ENCODE results near the gene PARD3B. TPM values are rescaled to one million over a fixed set of nuclear protein-coding genes. Genes with fewer than 3 reads are reported as not detected.
A peak's percentile ranks its signal among the peaks of the same experiment; 100 is the strongest.

The PARD3B gene
- total RNA-seq, 1 donor from 2014 or later, result 6.5 TPM

GRCh38 chr2:204615456-204615855 lies 70.2 kb downstream of the PARD3B start:
- Histone ChIP-seq H3K4me3 (ENCODE audit: low read depth, low read length) (no peak overlapping the region), H3K27me3 (ENCODE audit: control insufficient read depth, insufficient read depth, low read length) (no peaks in the 10 kb centered on the region), H3K36me3 (ENCODE audit: control insufficient read depth, insufficient read depth, low read length) (no peaks in the 10 kb centered on the region)
- TF ChIP-seq, protein P1, sequence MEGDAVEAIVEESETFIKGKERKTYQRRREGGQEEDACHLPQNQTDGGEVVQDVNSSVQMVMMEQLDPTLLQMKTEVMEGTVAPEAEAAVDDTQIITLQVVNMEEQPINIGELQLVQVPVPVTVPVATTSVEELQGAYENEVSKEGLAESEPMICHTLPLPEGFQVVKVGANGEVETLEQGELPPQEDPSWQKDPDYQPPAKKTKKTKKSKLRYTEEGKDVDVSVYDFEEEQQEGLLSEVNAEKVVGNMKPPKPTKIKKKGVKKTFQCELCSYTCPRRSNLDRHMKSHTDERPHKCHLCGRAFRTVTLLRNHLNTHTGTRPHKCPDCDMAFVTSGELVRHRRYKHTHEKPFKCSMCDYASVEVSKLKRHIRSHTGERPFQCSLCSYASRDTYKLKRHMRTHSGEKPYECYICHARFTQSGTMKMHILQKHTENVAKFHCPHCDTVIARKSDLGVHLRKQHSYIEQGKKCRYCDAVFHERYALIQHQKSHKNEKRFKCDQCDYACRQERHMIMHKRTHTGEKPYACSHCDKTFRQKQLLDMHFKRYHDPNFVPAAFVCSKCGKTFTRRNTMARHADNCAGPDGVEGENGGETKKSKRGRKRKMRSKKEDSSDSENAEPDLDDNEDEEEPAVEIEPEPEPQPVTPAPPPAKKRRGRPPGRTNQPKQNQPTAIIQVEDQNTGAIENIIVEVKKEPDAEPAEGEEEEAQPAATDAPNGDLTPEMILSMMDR (IDR thresholded peaks at IDR 0.05; ENCODE audit: insufficient read depth, low read length, poor library complexity, severe bottlenecking), result no peak
- no peak for DNase-seq (ENCODE audit: low read depth)

- H3K36me3 ChIP-seq (ENCODE audit: control insufficient read depth, insufficient read depth, low read length), result no peaks in the 10 kb centered on the region
- no peak overlapping the region for H3K4me3 ChIP-seq (ENCODE audit: low read depth, low read length)
- no peak for DNase-seq (ENCODE audit: low read depth)
- TF ChIP-seq, protein P1 (IDR thresholded peaks at IDR 0.05; ENCODE audit: insufficient read depth, low read length, poor library complexity, severe bottlenecking), result peak; percentile 35
- H3K27me3 ChIP-seq (ENCODE audit: control insufficient read depth, insufficient read depth, low read length), result no peaks in the 10 kb centered on the region
Observed at GRCh38 chr2:204625135-204625534, 79.9 kb downstream of the PARD3B start.

DNA sequence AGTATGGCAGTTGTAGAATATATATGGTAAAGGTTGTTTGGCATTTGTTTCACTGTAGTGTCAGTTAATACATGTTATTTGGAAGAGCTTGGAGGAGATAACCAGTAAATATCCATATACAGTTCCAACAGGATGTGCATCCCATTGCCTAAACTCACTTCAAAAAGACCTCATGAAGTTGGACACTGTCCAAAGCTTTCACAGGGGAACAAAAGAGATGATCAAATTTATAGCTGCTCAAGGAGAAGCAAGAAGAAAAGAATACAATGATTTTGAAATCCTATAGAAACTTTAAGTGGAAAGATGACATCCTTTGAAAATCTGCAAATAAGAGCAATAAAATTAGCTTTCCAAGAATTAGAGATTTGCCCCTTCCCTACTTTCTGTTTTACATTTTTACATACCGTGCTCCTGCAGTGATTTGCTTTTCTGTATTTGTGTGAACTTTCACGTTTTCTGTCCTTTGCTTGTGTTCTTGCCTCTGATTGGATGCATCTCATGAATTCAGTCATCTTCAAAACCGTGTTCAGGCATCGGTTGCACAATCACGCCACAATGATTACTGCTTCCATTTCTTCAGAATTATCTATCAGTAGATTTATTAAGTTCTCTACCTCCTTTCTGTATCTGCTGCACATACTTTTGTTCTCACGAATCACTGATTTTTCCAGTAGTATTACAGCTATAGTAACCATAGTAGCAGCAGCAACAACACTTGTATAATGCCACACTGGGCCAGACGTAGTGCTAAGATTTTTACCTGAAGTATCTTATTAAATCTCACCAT lies 83.8 kb downstream of the PARD3B start:
- TF ChIP-seq, protein P1 (IDR thresholded peaks at IDR 0.05; ENCODE audit: insufficient read depth, low read length, poor library complexity, severe bottlenecking), result no peak
- Histone ChIP-seq H3K4me3 (ENCODE audit: low read depth, low read length) (no peak overlapping the region), H3K27me3 (ENCODE audit: control insufficient read depth, insufficient read depth, low read length) (no peaks in the 10 kb centered on the region), H3K36me3 (ENCODE audit: control insufficient read depth, insufficient read depth, low read length) (no peaks in the 10 kb centered on the region)
- no peak for DNase-seq (ENCODE audit: low read depth)

DNA sequence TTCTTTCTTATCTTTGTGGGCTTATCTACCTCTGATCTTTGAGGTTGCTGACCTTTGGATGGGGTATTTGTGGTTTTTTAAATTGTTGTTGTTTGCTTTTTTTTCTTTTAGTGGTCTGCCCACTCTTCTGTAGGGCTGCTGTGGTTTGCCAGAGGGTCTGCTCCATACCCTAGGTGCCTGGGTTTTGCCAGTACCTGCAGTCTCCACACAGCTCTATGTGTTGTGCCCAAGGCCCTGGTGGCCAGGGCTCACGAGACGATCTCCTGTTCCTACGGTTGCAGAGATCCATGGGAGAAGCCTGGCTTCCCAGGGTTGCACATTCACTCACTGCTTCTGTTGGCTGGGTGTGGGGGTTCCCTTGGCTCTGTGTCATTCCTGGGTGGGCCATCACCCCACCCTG lies 87.1 kb downstream of the PARD3B start:
- DNase-seq (ENCODE audit: low read depth), result no peak
- H3K4me3 ChIP-seq (ENCODE audit: low read depth, low read length), result no peak overlapping the region
- H3K36me3 ChIP-seq (ENCODE audit: control insufficient read depth, insufficient read depth, low read length), result no peaks in the 10 kb centered on the region
- TF ChIP-seq, protein P1 (IDR thresholded peaks at IDR 0.05; ENCODE audit: insufficient read depth, low read length, poor library complexity, severe bottlenecking), result no peak
- no peaks in the 10 kb centered on the region for H3K27me3 ChIP-seq (ENCODE audit: control insufficient read depth, insufficient read depth, low read length)

GRCh38 chr2:204634564-204634963 lies 89.3 kb downstream of the PARD3B start:
- TF ChIP-seq, protein P1 (IDR thresholded peaks at IDR 0.05; ENCODE audit: insufficient read depth, low read length, poor library complexity, severe bottlenecking), result no peak
- DNase-seq (ENCODE audit: low read depth), result no peak
- Histone ChIP-seq H3K27me3 (ENCODE audit: control insufficient read depth, insufficient read depth, low read length) (no peaks in the 10 kb centered on the region), H3K4me3 (ENCODE audit: low read depth, low read length) (no peak overlapping the region), H3K36me3 (ENCODE audit: control insufficient read depth, insufficient read depth, low read length) (no peaks in the 10 kb centered on the region)

- TF ChIP-seq, protein P1 (IDR thresholded peaks at IDR 0.05; ENCODE audit: insufficient read depth, low read length, poor library complexity, severe bottlenecking), result no peak
- no peaks in the 10 kb centered on the region for H3K36me3 ChIP-seq (ENCODE audit: control insufficient read depth, insufficient read depth, low read length)
- no peak overlapping the region for H3K4me3 ChIP-seq (ENCODE audit: low read depth, low read length)
- DNase-seq (ENCODE audit: low read depth), result no peak
- H3K27me3 ChIP-seq (ENCODE audit: control insufficient read depth, insufficient read depth, low read length), result no peaks in the 10 kb centered on the region
Observed at GRCh38 chr2:204635478-204635877, 90.2 kb downstream of the PARD3B start.

Measured in kidney epithelial cell (primary cell).